Measurements from ENCODE around the gene RPL22L1.
"Not testable (repeated sequence)": the region's sequence is repeated elsewhere in the genome, so short reads cannot be mapped to it uniquely, and the experiment has no call there.

Gene RPL22L1
- total RNA-seq, result 28.0 to 61.3 reads per million in 2 donors

DNA sequence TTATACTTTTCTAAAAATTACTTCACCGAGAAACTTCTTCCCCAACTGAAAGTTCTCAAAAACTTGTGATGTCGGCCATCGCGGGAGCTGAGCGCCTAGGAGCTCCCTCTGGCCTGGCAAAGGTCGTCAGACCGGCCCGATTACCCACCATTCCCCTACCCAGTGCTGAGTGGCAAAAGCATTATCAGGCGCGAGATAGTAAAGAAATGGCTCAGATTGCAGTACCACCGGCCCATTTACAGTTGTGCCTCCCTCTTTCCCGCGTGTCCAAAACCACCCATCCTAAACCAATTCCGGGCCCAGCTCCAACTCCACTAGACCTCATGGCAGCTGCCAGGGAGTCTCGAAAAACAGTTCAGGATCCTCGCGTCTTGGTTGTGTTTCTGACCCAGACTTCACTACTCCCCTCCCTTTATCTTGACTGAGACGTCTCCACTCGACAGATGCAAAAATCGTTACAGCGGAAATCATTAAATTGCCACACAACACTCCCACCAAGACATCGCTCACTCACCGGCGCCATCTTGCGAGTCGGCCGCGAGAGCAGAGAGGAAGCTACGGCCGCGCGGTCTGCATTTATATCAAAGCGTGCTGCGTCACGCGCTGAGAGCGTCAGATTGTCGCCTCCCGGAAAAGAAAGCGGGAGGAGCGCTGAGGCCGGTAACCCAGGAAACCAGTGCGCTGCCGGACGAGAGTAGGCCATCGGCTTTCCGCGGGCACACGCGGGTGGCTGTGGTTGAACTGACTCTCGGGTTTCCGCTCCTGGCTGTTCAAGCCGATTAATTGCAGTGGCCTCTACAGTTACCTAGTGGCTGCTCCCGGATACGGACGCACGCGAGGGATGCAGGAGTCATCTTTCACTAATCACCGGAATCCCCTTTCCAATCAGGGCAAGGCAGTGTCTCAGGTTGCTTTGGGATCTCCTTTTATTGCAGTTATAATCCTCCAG, at the start of gene RPL22L1:
Gene RPL22L1, minus strand, starts transcription at position 551 of the 949 bp plus-strand sequence. Its CDS starts 28 bp downstream, at position 523.
- peak; percentile 85 for DNase-seq

DNA sequence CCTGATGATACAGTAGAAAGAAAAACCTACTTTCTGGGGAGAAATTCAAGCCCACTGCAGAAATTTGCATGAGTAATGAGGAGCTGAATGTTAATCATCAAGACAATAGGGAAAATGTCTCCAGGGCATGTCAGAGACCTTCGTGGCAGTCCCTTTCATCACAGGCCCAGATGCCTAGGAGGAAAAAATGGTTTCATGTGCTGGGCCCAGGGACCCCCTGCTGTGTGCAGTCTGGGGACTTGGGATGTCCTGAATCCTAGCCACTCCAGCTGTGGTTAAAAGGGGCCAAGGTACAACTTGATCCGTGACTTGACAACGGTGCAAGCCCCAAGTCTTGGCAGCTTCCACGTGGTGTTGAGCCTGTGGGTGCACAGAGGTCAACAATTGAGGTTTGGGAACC, 48.7 kb upstream of the RPL22L1 start:
- no peak for DNase-seq

DNA sequence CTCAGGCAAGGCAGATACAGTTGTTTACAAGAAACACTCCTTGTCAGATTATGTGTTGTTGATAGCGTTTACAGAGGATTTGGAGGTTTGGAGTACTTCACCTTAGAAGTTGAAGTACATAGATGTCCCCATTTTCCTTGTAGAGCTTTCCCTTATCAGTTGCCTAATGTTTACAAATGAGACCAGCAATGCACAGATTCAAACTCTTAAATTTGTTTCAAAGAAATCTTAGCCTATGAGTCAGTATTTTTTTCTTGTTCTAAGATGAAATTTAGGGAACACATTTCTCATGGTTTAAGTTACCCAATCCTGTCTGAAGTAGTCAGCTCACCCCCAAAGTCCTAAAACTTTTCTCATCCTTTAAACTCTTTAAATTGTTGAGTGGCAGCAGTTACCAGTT, 44.7 kb upstream of the RPL22L1 start:
- no peak for DNase-seq

DNA sequence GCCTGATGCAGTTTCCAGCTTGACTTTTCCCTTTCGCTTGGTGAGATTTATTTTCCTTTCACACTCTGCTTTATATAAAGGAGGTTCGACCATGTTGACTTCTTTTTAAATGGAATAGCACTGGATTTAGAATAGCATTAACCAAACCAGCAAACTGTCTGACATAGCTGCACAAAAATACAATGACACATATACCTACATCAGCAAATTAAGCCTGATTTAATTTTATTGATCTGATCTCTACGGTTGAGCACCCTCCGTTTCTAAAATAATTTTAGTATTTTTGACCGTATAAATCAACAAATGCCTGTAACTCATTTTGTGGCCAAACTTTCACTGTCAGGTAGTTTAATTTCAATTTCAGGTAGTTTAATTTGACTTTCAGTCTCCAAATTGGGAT, 44.2 kb upstream of the RPL22L1 start:
- no peak for DNase-seq

DNA sequence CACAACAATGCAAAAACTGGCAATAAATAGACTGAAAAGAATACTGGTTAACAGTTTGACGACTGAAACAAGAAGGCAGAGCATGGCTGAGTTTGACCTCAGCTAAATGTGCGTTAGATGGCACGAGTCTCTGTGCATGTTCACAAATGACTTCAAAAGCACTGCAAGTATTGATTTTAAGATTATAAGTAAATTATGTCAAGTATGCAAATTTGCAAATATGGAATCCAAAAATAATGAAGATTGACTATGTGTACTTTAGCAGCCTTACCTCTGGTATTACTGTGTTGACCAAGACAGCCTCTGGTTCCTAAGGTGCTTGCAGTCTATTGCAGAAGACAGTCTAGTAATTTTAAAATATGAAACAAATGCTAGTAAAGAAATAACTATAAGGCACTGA, 41.1 kb upstream of the RPL22L1 start:
- no peak for DNase-seq

DNA sequence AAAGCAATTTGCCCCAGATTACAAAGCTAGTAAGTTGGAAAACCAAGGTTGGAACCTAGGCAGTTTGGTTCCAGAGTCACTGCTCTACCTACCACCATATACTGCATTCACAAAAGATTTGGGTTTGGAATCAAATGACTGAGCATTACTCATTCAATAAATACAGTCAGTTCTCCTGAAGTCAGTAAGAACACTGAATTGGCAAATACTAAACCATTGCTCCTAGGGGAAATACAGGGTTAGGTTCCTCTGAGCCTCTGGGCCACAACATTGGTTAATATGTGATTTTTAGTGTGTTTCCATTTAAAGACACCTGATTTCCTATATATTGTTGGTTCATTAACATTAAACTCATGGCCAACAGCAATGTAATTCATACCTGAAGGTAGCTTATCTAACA, 40.5 kb upstream of the RPL22L1 start:
- no peak for DNase-seq

DNA sequence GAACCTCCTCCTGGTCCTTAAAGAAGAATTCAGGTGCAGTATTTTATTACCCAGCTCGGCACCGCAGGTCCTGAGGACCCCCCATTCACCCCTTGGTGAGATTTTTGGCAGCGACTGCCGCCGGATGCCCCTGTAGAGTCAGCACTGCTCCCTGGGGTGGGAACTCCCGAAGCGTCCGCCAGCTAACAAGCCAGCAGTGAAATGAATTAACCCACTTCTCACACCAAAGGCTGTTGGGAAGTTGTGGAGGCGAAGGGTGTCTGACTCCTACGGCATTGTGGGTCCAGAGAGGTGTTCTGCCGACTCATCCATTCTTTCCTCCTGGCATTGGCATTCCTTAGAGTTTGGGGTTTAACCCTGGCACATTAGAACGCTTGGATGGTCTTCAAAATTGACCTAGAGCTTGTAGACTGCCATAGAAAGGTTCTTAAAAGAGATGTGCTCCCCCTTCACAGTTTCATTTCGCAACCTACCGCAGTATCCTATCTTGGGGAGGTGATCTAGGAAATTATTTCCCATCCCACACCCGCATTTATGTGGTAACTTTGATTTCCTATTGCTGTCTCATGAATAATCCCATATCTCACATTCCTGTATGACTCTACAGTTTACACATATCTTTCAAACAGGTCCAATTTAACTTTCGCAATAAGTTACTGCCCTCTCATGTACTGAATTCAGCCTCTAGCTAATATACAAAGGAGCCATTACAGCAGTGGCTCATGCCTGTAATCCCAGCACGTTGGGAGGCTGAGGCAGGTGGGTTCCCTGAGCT, 39.3 kb upstream of the RPL22L1 start:
- DNase-seq, result no peak

DNA sequence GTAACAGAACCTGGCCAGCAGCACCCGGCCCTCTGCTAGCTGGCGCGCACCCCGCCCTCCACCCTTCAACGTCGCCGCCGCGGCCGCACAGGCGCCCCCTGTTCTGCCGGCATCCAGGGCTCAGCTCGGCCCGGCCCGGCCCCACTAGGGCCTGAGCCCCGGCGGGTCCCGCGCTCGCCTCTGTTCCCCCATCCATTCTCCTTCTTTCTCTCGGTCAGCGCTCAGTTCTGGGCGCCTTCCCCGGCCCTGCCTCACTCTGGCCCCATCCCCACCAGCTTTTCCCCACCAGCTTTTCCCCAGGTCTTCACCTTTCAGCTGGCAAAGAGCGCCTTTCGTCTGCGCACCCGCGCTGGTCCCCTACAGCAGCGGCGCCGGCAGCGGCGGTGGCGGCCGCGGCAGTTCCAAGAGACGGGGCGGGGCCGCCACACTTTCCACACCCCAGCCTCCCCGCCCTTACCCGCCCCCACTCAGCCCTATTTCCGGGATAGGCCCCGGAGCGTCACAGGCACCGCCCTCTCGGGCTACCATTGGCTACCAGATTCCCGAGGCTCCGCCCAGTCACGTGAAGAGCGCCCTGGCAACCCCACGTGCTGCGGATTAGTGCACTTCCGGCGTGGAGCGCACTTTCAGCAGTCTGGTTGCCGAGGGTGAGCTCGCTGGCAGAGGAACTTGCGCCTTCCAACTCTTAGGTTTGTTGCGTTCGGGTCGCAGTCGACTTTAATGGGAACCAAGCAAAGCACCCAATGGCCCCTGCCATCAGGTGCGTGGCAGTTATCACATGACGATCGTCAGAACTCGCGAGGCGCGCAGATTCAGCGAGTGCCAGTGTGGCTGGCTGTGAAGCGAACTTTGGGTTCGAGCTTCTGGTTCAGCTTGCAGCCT, 38.5 kb upstream of the RPL22L1 start, which contains the start of gene EIF5A2:
Gene EIF5A2, minus strand, starts transcription at position 403 of the 882 bp plus-strand sequence. CDS start 831 bp downstream, outside the sequence.
- DNase-seq, result peak; percentile 93

DNA sequence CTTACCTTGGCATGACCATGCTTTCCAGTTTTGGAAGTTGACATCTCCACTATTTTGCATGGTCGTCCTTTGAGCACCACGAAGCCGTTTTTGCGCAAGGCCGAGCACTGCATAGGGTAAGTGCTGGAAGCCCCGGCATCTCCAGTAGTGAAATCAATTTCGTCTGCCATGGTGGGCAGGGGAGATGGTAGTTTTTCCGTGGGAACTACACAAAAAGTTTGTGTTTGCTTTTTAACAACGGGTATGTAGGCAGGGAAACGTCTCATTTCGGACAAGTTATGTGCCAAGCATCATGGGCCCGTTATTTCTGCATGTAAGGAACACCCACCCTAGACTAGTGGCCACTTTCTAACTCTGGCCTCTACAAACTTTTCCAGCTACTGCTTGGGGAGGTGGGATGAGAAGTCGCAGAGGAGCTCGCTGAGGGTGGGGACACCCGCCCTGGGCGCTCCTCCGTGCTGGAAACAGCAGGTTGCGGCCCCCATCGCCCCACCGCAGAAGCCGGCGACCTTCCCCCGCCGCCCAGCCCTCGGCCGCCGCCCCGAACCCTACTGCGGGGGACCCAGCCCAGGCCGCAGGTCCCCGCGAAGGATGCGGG, 37.7 kb upstream of the RPL22L1 start:
- DNase-seq, result no peak

DNA sequence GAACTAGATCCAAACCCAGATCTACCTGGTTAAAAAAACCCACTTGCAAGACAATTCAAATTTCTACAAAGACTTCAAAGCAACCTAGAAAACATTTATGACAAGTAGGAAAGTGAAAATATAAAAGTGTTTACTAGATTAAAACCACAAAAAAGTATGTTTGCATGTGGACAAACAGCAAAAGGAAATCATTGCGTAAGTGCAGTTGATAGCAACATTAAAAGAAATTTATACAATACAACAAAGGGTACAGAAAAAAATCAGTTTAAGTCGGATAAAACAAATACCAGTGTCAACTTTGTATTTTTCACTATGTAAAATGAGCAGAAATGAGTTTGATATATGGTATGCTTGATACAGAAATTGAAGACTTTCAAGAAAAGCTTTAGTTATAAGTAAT, 35.9 kb upstream of the RPL22L1 start:
- no peak for DNase-seq

DNA sequence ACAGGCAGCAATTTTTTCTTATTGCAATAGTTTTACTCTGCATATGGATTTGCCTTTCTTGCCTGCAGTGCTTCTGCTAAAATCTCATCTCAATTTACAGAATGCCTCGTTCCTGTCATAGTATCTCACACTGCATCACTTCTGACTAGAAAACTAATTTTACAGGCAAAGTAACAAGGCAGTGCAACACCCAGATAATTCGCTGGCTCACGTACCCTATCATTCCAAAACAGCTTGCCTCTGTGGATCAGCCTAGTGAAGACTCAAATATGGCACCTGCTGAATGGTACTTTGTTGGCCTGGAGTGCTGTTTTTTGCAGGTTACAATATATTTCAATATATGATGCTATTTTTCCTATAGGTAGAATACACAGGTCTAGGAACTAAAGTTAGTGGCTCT, 33.1 kb upstream of the RPL22L1 start:
- DNase-seq, result no peak

DNA sequence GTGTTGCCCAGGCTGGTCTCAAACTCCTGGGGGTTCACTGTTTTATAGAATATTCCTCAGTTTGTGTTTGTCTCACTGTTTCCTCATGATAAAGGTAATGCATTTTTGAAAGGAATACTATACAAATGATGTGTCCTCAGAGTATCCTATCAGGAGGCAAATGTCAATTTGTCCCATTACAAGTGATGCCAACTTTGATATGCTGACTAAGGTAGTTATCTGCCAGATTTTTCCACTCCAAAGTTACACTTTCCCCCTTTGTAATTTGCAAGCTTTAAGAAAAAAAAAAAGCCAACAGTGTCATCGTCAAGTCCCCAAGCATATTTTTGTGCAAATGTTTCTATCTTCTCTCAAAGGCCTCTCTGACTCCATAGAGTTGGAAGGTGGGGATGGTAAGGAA, 29.5 kb upstream of the RPL22L1 start:
- DNase-seq, result no peak

DNA sequence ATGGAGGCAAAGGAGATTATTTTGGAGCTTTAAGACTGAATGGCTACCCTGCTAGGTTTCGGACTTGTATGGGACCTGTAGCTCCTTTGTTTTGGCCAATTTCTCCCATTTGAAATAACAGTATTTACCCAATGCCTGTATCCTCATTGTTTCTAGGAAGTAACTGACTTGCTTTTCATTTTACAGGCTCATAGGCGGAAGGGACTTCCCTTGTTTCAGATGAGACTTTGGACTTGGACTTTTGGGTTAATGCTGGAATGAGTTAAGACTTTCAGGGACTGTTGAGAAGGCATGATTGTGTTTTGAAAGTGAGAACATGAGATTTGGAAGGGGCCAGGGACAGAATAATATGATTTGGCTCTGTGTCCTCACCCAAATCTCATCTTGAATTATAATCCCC, 28.0 kb upstream of the RPL22L1 start:
- no peak for DNase-seq

DNA sequence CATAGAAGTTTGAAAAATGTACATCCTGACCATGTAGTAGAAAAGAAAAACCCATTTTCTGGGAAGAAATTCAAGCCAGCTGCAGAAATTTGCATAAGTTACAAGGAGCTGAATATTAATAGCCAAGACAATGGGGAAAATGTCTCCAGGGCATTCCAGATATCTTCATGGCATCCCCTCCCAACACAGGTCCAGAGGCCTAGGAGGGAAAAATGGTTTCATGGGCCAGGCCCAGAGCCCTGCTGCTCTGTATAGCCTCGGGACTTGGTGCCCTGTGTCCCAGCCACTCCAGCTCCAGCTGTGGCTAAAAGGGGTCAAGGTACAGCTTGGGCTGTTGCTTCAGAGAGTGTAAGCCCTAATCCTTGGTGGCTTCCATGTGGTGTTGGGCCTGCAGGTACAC, 27.2 kb upstream of the RPL22L1 start:
- DNase-seq, result not testable (repeated sequence)

DNA sequence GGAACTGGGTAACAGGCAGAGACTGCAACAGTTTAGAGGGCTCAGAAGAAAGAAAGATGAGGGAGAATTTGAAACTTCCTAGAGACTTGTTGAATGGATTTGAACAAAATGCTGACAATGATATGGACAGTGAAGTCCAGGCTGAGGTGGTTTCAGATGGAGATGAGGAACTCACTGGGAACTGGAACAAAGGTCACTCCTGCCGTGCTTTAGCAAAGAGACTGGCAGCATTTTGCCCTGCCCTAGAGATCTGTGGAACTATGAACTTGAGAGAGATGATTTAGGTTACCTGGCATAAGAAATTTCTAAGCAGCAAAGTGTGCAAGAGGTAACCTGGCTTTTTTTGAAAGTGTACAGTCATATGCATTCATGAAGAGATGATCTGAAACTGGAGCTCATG, 26.8 kb upstream of the RPL22L1 start:
- DNase-seq, result no peak

DNA sequence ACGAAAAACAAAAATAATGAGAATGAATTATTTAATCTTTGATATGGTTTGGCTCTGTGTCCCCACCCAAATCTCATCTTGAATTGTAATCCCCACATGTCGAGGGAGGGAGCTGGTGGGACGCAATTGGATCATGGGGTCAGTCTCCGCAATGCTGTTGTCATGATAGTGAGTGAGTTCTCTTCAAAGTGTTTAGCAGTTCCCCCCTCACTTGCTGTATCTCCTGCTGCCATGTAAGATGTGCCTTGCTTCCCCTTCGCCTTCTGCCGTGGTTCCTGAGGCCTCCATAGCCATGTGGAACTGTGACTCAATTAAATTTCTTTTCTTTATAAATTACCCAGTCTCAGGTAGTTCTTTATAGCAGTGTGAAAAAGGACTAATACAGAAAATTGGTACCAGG, 26.3 kb upstream of the RPL22L1 start:
- not testable (repeated sequence) for DNase-seq

DNA sequence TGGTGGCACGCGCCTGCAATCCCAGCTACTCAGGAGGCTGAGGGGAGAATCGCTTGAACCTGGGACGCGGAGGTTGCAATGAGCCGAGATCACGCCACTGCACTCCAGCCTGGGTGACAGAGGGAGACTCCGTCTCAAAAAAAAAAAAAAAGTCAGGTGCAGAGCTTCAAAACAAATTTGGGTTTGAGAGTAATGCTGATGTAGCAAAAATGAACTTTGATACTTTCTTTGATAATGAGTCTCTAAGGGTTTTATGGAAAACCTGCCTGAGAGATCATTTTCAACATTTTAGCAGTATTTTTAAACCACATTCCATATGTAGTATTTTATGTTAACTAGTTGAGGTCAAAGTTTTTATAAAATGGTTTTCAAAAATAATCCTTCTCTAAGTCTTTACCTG, 23.9 kb upstream of the RPL22L1 start:
- DNase-seq, result no peak

DNA sequence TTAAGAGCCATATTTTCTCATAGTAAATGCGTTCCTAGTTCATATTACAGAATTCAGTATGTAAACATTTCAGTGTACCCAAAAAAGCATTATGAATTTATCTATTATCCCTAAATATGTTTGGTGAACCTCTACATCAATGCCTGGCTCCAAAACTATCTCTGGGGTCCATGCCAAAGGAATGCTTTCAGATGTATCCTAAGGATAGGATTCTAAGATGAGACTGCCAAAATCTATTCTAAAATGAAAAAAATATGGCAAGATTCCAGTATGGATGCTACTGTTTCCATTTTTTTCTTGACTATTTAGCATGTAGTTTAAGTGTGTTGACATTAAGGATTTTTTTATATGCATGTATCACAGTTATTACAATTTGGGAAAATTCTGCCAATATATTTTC, 19.6 kb upstream of the RPL22L1 start:
- DNase-seq, result no peak

DNA sequence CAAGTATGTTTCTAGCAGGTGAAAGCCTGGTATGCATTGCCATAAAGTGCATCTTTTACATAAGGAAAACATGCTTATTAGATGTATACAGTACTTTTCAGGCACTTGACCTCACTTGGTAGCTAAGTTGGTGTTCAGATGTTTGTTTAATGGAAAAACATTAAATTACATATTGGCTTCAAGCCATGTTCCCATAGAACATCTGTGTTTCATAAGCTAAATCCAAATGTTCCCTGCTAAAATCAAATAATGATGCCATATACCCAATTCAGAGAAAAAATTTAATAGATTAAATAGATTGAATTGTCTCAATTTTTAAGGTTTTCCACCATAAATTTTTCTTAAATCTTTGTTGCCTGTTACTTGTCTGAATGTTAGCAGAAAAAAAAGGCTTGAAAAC, 19.1 kb upstream of the RPL22L1 start:
- DNase-seq, result no peak

DNA sequence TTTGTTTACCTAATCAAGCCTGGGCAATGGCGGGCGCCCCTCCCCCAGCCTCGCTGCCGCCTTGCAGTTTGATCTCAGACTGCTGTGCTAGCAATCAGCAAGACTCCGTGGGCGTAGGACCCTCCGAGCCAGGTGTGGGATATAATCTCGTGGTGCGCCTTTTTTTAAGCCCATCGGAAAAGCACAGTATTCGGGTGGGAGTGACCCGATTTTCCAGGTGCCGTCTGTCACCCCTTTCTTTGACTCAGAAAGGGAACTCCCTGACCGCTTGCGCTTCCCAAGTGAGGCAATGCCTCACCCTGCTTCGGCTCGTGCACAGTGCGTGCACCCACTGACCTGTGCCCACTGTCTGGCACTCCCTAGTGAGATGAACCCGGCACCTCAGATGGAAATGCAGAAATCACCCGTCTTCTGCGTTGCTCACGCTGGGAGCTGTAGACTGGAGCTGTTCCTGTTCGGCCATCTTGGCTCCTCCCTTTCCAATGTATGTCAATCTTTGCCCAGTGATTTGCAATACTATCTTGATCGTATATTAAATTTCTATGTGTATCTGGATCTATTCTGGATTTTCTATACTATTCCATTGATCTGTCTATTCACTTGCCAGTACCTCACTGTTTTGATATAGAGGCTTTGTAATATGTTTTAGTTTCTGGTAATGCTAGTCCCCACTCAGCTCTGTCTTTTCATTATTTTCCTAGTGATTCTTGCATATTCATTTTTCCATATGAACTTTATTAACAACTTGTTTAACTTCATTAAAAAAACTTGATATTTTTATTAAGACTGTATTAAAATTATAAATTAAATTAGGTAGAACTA, 14.3 kb upstream of the RPL22L1 start:
- DNase-seq, result not testable (repeated sequence)

DNA sequence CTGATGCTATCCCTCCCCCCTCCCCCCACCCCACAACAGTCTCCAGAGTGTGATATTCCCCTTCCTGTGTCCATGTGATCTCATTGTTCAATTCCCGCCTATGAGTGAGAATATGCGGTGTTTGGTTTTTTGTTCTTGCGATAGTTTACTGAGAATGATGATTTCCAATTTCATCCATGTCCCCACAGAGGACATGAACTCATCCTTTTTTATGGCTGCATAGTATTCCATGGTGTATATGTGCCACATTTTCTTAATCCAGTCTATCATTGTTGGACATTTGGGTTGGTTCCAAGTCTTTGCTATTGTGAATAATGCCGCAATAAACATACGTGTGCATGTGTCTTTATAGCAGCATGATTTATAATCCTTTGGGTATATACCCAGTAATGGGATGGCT, 8.7 kb upstream of the RPL22L1 start:
- DNase-seq, result not testable (repeated sequence)
